GM19438 (cell line): ENCODE results near the gene SLC52A3.
"Not testable (repeated sequence)": the region's sequence is repeated elsewhere in the genome, so short reads cannot be mapped to it uniquely, and the experiment has no call there.

Experiments used
- ATAC-seq: cut with Tn5 transposase; IDR thresholded peaks from one replicate; pipeline ENCODE4 v1.9.1; 2021; ENCODE audit warnings: low read depth; ENCODE audit not compliant: unreplicated experiment

The SLC52A3 gene

GRCh38 chr20:731891-732560, 36.3 kb downstream of the SLC52A3 start:
- ATAC-seq = no peak

- ATAC-seq = no peak
These were observed 38.3 kb downstream of the SLC52A3 start for GRCh38 chr20:730005-730404.

- no peak for ATAC-seq
These were observed 39.9 kb downstream of the SLC52A3 start for GRCh38 chr20:728256-728944.

- ATAC-seq = no peak
These were observed 42.1 kb downstream of the SLC52A3 start for GRCh38 chr20:726160-726559.

- ATAC-seq = no peak
These were observed 42.8 kb downstream of the SLC52A3 start for GRCh38 chr20:725491-725890.

- ATAC-seq = not testable (repeated sequence)
These were observed 43.5 kb downstream of the SLC52A3 start for GRCh38 chr20:724797-725196.

GRCh38 chr20:723756-724155, 44.5 kb downstream of the SLC52A3 start:
- ATAC-seq = no peak

- ATAC-seq = no peak
These were observed 45.3 kb downstream of the SLC52A3 start for GRCh38 chr20:722822-723644.

- ATAC-seq = no peak
These were observed 46.4 kb downstream of the SLC52A3 start for GRCh38 chr20:721876-722275.

GRCh38 chr20:719816-720215, 48.5 kb downstream of the SLC52A3 start:
- ATAC-seq = no peak

GRCh38 chr20:719068-719467, 49.2 kb downstream of the SLC52A3 start:
- no peak for ATAC-seq

- ATAC-seq = no peak
These were observed 50.5 kb downstream of the SLC52A3 start for GRCh38 chr20:717832-718231.

- no peak for ATAC-seq
These were observed 51.0 kb downstream of the SLC52A3 start for GRCh38 chr20:717271-717670.

- no peak for ATAC-seq
These were observed 53.8 kb downstream of the SLC52A3 start for GRCh38 chr20:714453-714852.

- no peak for ATAC-seq
These were observed 56.7 kb downstream of the SLC52A3 start for GRCh38 chr20:711576-711975.

GRCh38 chr20:710780-711450, 57.4 kb downstream of the SLC52A3 start:
- no peak for ATAC-seq
